HG03097 (cell line): ENCODE measurements around the gene CLINT1.

Experiments
- ATAC-seq: cut with Tn5 transposase; IDR thresholded peaks from one replicate; pipeline ENCODE4 v1.9.1; 2021; ENCODE audit not compliant: unreplicated experiment, low FRiP score

Gene CLINT1

GRCh38 chr5:157821822-157822622 lies 36.9 kb downstream of the CLINT1 start:
- no peak for ATAC-seq

DNA sequence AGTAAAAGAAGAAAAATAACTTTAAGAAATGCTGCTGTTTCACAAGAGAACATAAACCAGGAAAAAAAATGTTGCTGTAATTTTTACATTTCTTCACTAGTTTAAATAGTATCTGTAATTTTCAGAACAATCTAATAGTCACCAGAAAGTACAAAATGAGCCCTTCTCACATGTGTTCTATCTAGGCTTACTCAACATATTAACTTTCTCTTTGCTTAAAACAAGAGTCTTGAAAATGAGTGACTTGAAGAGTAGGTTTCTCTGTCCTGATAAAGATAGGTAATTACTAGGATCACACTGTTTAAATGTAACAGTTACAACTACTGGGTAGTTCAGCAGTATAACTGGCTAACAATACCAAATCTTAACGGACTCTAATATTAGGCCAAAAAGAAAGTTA lies 37.5 kb downstream of the CLINT1 start:
- ATAC-seq = no peak

GRCh38 chr5:157820593-157821252 lies 38.2 kb downstream of the CLINT1 start:
- ATAC-seq = no peak

GRCh38 chr5:157819502-157820115 lies 39.3 kb downstream of the CLINT1 start:
- no peak for ATAC-seq

- ATAC-seq = no peak
These were observed 40.6 kb downstream of the CLINT1 start for GRCh38 chr5:157818368-157818767.

DNA sequence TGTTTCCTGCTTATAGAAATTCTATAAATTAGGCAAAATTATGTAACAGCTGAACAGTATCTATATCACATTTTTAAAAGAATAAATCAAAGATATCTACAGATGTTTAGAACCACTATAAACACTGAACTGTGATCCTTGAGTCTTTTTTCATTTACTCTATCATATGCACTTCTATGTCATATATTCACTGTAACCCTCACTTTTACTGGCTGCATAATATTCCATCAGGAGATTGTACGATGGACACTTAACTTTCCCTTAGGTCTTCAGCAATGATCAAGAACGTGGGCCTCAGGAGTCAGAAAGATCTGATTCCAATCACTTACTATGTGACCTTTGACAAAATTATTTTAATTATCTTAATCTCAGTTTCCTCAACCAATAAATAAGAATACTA lies 41.0 kb downstream of the CLINT1 start:
- ATAC-seq = no peak

DNA sequence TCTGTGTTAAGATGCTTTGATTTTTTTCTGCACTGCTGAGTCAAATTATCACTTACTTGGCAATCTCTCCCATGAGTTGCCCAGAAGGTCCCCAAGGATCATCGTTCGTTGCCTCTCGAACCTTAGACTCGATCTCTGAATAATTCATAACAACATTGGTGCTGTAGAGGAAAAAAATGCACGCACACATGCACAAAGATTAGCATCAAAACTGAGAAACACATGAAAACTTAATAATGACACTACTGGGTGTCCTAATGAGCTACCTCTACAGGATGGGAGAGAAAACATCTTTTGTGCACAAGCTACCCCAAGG lies 41.6 kb downstream of the CLINT1 start:
- ATAC-seq = no peak

DNA sequence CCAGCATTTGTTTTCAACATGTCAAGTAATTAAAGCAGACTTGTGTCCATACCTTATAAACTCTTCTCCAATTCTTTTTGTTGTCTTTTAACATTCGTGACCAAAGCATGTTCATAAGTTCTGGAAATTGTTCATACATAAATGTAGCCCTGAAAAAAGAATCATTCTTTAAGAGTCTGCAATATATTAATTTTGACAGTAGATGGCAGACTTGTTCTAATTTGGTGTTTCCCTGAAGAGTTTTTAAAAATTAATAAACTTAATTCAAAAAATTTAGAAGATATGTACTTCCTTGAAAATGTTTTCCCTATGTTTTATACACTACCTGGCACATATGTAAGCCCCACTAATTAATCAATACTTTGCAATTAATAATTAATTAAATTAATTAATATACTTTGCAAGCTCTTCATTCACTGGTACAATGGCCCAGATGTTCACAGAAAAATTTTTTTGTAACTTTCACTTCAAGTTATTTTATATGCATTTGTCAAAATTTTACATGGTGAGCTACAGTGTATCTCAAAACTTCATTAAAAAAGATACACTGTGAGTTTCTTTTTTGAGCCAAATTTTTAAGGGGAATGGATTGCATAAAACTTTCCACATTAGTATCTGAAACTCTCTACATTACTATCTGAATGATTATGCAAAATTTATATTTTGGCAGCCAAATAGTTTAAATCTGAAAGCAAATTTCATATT lies 42.1 kb downstream of the CLINT1 start:
- ATAC-seq = no peak

DNA sequence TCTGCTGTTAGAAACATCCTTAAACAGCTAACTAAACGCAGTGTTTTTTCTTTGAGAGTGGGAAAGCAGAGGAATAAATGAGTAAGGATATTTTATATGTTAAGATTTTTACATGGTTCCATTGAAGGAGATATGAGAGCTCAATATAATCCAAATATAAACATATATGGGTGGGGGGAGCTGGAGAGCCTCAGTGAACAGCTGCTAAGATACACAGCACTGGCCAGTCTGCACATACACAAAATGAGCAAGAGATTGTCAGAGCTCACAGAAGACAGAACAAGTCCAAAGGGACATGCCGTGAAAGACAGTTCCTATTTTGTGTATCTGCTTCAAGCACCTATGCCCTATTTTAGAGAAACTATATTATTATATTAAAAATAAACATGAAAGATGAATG lies 46.9 kb downstream of the CLINT1 start:
- ATAC-seq = no peak

DNA sequence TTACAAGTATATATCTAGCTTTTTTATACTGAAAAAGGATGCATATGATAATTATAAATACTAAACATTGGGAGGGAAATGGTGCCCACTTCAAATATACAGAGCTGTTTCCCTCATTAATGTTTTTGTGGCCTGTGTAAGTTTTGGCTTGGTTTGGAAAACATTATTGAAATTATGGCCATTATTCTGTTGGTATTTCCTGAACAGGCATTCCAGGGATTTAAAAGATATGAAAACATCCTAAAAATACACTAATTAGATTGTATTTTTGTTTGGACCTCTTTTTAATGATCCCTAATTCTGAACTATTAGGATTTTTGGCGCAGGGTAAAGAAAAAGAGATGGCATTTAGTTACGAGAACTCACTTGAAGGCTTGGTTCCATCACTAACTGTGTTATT lies 50.9 kb downstream of the CLINT1 start:
- no peak for ATAC-seq

DNA sequence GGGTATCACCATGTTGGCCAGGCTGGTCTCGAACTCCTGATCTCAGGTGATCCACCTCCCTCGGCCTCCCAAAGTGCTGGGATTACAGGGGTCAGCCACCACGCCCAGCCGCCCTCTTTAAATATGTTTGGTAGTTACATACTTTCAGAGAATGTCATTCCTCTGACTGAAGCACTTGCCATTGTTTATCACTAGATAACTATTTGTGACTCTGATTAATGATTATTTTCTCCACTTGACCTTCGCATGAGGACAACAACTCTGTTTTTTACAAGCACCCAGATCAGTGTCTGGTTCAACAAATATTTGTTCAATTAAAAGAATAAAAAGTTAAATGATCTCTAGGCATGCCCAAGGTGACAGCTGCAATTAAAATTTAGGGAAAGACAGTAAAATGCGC lies 56.2 kb downstream of the CLINT1 start:
- ATAC-seq = no peak

DNA sequence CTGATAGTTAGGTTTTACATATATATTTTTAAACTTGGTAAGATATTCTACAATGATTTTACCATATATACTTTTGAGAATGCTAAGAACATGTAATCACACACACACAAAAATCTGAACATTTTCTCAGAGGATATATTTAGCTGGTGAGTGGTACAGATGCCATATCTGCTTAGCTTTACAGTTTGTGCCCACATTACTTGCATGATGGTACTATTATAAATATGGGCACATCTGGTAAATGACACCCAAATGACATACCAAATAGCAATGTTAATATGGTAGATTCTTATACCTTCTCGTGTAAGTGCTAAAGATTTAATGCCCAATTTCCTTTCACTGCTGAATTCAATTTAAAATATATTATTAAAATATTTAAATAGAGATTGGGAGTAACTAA lies 58.8 kb downstream of the CLINT1 start:
- no peak for ATAC-seq

DNA sequence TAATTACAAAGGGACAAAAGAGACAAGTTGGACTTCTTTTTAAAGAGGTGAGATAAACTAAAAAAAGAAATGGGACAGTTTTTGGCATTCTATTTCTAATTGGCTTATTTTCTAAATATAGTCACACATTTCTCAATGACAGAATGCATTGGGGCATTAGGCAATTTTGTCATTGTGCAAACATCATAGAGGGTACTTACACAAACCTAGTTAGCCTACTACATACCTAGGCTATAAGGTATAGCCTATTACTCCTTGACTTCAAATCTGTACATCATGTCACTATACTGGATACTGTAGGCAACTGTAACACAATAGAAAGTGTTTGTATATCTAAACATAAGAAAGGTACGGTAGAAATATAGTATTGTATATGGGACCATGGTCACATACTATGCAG lies 59.4 kb downstream of the CLINT1 start:
- no peak for ATAC-seq

DNA sequence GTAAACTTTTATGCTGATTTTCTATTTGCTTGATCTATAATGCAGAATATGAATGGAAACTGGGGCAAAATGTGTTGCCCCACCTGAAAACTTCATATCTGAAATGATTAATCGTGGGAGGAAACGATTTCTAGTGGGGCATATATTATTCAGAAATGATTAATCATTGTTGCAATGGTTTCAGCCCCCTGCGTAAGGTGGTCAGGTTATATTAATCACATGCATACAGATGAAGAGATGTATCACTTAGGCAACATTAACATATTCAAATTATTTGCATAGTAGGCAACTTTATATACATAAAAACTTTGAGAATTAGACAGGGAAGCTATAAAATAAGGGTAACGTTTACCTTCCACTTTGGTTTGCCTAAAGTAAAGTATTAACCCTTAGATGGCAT lies 65.6 kb downstream of the CLINT1 start:
- no peak for ATAC-seq

- no peak for ATAC-seq
These were observed 73.1 kb downstream of the CLINT1 start for GRCh38 chr5:157785801-157786200.

- no peak for ATAC-seq
These were observed 79.7 kb downstream of the CLINT1 start for GRCh38 chr5:157779221-157779620.

- ATAC-seq = no peak
These were observed 80.7 kb downstream of the CLINT1 start for GRCh38 chr5:157778121-157778805.

DNA sequence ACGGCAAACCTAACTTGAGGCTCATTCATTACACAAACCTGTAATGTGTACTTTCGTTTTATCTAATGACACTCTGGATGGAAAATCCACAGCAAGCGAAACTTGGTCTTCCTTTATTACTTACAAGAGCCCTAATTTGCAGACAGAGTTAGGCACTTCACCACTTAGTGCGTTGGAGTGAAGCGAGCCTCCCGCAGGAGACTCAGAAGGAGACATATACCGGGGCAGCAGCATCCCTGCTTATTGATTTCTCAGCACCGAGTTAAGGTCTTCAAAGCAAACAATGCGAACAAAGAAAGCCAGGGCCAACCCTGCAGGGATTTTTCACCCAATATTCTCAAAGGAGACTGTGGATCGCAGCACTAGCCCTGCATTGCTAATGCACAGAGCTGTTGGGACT lies 86.8 kb downstream of the CLINT1 start:
- ATAC-seq = no peak

DNA sequence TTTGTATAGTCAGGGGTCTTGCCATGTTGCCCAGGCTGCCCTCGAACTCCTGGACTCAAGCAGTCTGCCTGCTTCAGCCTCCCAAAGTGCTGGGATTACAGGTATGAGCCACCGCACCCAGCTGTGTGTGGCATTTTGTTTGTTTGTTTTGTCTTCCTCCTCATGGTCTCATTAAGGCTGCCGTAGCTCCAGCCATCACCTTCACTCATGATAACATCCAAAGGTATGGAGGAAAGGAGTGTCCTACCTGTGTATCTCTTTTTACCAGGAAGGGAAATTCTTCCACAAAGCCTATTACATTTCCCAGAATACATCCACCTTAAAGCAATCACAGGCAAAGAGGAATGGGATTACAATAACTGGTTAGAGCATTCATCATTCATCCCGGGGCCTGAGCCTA lies 88.3 kb downstream of the CLINT1 start:
- ATAC-seq = no peak

- ATAC-seq = no peak
These were observed 91.3 kb downstream of the CLINT1 start for GRCh38 chr5:157767689-157768088.

DNA sequence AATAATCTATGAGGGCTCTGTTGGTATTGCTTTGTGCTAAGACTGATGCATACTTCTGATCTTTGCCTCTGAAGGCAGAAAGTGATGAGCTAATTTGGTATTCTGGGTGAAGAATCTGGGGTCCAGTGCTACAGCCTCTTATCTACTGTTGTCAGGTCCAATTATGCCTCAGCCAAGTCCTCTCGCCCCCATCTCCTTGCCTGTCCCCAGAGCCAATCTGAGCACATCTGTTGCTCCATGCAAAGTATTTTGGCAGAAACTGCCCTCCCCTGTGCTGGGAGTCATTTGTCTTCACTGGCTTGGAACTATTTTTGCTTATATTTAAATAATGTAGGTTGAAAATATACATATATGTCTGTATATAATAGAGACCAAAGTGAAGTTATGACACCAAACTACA lies 92.0 kb downstream of the CLINT1 start:
- no peak for ATAC-seq
